Mesenteric fat pad (tissue), 1 donor: ENCODE data around the gene VSIG10L. TPM values are rescaled to one million over a fixed set of nuclear protein-coding genes. Genes with fewer than 3 reads are reported as not detected.

Experiments
- DNase-seq: peaks from one replicate; pipeline ENCODE4 v3.0.0-alpha.2; 2020; ENCODE audit warnings: low spot score
- total RNA-seq: library from RNA; stranded (reverse); fragmentation: NEBNext Ultra II Directional; extraction: Animal tissue kit (Norgen Biotek cat#: 25700); gene quantifications from one replicate; pipeline ENCODE4 v1.2.1, GENCODE V29; 2021
- donor health status: DM: yes; HTN: yes; CAD: no.

The VSIG10L gene
- total RNA-seq, 1 donor from 2014 or later: 2.4 TPM

DNA sequence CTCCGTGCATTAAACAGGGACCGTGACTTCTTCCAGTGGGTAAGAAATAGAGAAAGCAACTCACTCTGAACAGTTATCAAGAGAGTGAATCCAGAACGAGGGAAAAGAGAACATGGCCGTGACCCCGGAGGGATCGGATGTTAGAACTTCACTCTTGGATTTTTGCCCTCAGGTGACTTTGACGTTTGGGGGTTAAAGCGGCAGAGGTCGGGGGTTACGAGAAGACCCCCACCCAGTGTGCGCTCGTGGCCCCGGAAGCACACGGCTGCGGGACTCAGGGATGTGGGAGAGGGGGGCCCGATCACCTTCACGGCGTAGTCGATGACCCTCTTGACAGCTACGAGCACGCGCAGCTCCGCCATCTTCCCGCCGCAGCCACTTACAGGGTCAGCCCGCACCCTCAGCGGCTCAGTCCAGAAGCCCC, 24.0 kb upstream of the VSIG10L start, which contains the start of gene ETFB:
Gene ETFB (minus strand): TSS at position 424 of the 424 bp plus-strand sequence. CDS start 62 bp downstream, at position 362.
- DNase-seq: no peak

DNA sequence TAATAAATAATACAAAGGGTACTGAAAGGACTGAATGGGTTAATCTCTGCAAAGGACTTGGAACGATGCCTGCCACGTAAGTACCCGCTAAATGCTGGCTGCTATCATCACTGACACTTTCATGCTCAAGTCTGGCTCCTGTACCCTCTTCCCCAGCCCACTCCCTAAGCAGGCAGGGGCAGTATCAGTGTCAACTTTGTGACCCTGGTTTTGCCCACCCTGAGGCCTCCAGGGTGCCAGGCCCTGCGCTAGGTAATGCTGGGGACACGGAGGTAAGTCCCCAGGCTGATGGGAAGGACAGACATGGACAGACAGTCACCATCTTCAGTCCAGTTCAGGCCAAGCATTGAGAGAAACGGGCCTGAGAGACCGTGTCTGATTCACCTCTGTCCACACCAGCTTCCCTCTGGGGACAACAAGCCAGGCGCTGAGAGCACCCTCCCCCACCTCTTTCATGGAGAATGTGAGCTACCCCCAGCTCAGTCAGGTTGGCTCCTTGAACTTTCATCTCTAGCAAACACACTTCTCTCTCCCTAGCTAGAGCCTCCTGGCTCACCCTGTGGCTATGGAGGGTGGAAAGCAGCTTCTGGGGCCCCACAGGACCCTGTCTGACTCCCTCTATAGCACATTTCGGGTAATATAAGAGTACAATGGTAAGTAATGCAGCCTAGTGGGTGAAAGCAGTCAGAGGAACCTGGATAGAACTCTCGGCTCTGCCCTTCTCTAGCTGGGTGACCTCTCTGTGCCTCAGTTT, 23.4 kb upstream of the VSIG10L start:
- DNase-seq: no peak

DNA sequence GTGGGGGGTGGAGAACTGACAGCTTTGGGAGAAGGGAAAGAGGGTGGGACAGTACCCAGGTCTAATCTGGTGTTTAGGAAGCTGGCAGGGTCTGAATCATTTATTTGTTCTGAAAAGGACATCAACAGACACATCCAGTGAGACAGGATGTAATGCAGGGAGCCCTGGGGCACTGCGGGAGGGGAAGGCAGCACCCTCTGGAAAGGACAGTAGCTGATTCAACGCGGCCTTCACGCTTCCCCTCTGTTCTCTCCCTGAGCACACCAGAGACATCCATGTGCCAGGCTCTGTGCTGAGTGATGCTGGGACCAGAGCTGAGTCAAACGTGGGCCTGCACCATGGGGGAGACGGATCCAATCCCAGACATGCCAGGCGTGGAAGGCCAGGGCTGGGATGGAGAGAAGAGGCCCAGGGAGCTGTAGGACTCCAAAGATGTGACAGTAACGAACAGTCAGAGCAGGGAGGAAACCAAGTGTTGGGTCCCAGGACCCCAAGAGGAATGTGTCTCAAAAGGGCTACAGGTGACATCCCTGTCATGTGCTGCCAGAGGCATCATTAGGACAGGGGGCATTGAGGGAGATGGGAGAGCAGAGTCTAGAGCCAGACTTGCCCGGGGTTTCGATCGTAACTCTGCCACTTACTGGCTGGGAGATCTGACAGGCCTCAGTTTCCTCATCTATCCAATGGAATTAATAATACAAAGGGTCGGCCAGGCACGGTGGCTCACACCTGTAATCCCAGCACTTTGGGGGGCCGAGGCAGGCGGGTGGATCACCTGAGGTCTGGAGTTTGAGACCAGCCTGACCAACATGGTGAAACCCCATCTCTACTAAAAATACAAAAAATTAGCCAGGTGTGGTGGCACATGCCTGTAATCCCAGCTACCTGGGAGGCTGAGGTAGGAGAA, 22.5 kb upstream of the VSIG10L start:
- no peak for DNase-seq

- DNase-seq: no peak
Measured at GRCh38 chr19:51361239-51361638, 19.3 kb upstream of the VSIG10L start.

GRCh38 chr19:51359294-51359693, 17.4 kb upstream of the VSIG10L start:
- no peak for DNase-seq

DNA sequence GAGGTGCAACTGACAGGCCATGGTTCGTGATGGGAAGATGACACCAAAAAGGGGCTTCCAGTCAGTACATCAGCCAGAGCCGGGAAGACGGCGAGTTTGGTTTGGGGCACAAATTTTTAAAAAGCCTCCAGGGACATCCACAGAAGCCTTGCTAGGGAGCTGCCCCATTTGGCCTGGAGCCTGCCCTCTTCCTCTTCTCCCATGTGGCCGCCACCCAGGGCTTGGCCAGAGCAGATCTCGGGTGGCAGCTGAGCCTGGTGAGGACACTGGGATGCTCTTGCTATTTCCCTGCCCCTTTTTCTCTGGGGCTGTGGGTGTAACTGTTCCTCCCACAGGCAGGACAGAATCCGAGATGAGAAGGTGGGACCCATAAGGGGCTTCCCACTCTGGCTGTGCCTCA, 16.0 kb upstream of the VSIG10L start:
- DNase-seq: no peak

GRCh38 chr19:51356159-51356801, 14.3 kb upstream of the VSIG10L start:
- DNase-seq: no peak

DNA sequence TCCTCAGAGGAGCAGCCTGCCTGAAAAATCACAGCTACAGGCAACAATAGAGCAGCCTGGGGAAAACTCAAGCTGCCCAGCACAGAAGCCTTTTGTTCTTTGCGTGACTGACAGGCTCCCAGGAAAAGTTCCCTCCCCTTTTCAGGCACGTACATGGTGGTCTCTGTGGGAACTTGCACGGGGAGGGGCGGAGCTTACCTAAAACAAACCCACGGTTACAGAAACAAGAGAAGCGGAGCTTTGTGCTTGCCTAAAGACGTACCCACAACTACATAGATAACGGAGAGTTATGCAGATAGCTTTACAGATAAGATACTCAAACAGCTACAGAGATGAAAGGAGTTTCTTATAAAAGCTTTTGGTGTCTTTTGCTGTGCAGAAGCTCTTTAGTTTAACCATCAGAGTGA, 12.8 kb upstream of the VSIG10L start:
- DNase-seq: no peak

GRCh38 chr19:51354103-51354741, 12.3 kb upstream of the VSIG10L start:
- DNase-seq: no peak

GRCh38 chr19:51352783-51353360, 10.9 kb upstream of the VSIG10L start:
- DNase-seq: no peak

DNA sequence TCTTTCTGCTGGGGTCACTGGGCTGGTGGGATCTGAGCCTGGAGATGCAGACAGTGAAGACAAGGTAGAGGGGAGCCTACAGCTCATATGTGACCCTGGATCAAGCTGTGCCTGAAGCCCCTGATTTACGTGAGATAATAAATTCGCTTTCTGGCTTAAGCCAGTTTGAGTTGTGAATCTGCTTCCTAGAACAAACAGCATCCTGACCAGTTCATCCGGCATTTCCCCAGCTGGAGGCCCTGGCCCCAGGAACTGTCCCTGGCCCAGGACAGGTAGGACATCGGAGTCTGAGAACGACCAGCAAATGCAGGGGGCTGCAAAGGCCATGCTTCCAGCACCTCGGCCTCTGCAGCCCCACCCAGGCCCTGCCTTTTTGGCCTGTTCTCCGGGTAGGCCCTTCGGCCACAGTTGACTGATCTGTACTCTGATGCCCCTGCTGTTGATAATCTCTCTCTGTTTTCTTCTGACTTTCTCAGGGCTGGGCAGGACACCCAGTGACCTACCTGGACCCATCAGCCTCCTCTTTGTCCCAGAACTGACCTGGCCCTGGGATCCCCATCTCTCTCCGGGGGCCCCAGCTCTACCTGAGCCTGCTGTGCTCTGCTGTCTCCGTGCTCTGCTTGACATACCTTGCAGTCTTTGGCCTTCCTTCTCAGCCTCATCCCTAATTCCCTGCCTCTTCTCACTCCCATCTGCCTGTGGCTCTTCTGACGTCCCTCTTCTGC, 9.5 kb upstream of the VSIG10L start:
- DNase-seq: no peak

DNA sequence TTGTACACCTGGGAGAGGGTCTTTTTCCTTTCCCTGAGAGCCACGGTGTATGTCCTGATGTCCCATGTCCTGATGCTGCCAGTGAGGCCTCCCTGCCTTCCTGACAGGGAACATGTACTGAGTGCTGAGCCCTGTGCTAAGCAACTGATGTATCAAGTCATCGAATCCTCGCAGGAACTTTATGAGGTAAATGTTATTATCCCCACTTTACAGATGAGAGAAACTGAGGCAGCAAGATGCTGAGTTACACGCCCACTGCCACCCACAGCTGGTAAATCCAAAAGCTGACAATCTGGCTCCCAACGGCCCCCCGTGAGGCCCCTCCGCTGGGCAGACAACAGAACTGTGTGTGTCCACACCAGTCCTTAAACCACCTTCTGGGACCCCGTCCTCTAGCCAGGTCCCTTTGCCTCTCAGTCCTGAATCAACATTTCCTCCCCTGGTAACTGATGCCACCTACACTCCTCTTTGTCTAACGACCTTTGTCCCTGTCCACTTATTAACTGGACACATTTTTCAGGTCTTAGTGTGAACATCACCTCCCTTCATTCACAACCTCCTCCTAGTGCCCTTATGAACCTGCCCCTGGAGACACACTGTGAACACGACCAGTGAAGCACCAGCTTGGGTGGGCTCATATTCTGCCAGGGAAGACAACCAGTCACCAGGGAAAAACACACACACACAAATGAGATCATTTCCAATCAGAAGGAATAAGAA, 5.4 kb upstream of the VSIG10L start:
- no peak for DNase-seq

- no peak for DNase-seq
Measured at GRCh38 chr19:51346742-51347141, 4.8 kb upstream of the VSIG10L start.

DNA sequence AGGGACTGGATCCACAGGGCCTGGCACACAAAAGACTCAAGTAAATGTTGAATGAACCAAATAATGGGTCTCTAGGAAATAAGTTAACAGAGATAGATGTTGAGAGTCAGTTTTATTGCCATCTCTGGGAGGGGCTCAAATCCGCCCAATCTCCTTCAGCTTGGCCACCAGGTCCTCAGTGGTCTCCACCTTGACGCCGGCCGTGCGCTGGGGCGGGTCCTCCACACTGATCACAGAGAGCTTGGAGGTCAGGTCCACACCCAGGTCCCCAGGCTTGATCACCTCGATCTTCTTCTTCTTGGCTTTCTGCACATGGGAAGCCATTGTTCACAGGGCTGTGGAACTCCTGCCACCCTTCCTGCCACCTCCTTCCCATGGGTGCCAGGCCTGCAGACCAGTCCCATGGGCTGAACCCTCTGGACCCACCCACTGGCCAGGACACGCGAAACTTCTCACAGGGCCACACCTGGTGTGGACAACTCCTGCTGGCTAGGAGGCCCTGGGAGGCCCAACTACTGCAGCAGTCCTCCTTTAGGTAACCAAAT, 3.2 kb upstream of the VSIG10L start:
- DNase-seq: no peak

- DNase-seq: no peak
Measured at GRCh38 chr19:51342631-51343569, 961 bp upstream of the VSIG10L start.

- DNase-seq: no peak
Measured at GRCh38 chr19:51341066-51341465, 873 bp downstream of the VSIG10L start.

- peak; percentile 99 for DNase-seq
Measured at GRCh38 chr19:51339687-51340656, 2.0 kb downstream of the VSIG10L start.
